ENCODE measurements around the gene ELFN1.

Gene ELFN1

DNA sequence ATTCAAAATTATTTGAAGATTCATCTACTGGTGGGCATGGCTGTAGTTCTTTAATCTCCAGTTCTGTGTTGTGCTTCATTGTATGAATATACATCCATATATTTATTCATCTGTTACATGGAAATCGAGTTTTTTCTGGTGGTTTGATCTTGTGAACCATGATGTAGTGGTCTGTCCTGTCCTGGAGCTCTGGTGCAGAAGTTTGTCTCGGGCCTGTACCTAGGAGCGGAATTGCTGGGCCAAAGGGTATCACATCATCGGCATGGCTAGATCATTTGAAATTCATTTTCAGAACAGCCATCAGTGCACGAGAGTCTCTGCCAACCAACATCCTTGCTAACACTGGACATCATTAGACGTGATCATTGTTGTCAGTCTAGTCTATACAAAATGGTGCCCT, 107.0 kb downstream of the ELFN1 start:
- Mint-ChIP-seq H3K4me1 (ENCODE audit: low read depth) (no peaks in the 10 kb centered on the region), H3K9me3 (ENCODE audit: low read depth) (peaks cover 15% of the 10 kb centered on the region), H3K27ac (no peak overlapping the region), H3K27me3 (peaks cover 2% of the 10 kb centered on the region), H3K4me3 (no peak overlapping the region), H3K36me3 (peaks cover 10% of the 10 kb centered on the region)

DNA sequence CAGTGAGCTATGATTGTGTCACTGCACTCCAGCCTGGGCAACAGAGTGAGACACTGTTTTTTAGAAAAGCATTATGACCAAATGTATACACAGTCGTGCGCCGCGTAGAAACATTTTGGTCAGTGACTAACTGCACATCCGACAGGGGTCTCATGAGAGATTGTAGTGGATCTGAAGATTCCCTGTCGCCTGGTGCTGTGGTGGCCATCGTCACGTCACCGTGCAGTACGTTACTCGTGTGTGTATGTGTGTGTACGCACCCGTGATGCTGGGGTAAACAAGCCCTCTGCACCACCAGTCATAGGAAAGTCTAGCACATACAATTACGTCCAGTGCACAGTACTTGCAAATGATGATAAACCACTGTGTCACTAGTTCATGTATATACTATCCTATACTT, 109.4 kb downstream of the ELFN1 start:
- H3K27ac Mint-ChIP-seq, result no peak overlapping the region
- H3K36me3 Mint-ChIP-seq, result peaks cover 10% of the 10 kb centered on the region
- H3K9me3 Mint-ChIP-seq (ENCODE audit: low read depth), result peaks cover 9% of the 10 kb centered on the region
- peaks cover 1% of the 10 kb centered on the region for H3K4me1 Mint-ChIP-seq (ENCODE audit: low read depth)
- peaks cover 2% of the 10 kb centered on the region for H3K27me3 Mint-ChIP-seq
- H3K4me3 Mint-ChIP-seq, result no peak overlapping the region

DNA sequence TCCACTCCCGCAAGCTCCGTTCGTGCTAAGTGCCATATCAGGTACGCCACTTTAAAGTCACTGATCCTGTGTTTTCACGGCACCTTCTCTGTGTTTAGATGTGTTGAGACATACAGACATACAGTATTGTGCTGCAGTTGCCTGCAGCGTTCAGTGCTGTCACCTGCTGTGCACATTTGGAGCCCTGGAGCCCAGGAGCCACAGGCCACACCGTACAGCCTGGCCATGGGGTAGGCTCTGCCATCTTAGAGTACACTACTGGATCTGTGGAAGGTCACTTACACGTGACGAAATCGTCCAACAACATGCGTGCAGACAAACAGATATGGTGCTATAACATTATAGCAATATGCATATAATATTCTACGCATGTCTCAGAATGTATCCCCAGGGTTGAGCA, 111.3 kb downstream of the ELFN1 start:
- Mint-ChIP-seq H3K9me3 (ENCODE audit: low read depth) (no peaks in the 10 kb centered on the region), H3K27ac (no peak overlapping the region), H3K4me1 (ENCODE audit: low read depth) (peaks cover 7% of the 10 kb centered on the region), H3K27me3 (peaks cover 2% of the 10 kb centered on the region), H3K4me3 (no peak overlapping the region), H3K36me3 (peaks cover 5% of the 10 kb centered on the region)

DNA sequence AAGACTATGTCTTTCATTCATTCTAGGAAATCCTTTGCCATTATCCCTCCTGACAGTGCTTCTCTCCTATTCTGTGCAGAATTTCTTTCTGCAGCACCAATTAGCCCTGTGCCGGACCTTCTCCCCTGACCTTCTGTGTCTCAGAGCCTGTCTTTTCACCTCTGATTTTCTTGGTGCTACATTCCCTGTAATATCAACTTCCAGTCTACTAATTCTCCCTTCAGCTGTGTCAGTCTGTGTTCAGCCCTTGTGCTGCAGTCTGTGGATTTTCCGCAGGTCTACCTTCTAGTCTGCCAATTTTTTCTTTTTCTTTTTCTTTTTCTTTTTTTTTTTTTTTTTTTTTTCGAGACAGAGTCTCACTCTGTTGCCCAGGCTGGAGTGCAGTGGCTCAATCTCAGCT, 115.8 kb downstream of the ELFN1 start:
- Mint-ChIP-seq H3K4me1 (ENCODE audit: low read depth) (peaks cover 7% of the 10 kb centered on the region), H3K27me3 (peaks cover 4% of the 10 kb centered on the region), H3K4me3 (no peak overlapping the region), H3K9me3 (ENCODE audit: low read depth) (no peaks in the 10 kb centered on the region), H3K36me3 (no peaks in the 10 kb centered on the region), H3K27ac (no peak overlapping the region)

DNA sequence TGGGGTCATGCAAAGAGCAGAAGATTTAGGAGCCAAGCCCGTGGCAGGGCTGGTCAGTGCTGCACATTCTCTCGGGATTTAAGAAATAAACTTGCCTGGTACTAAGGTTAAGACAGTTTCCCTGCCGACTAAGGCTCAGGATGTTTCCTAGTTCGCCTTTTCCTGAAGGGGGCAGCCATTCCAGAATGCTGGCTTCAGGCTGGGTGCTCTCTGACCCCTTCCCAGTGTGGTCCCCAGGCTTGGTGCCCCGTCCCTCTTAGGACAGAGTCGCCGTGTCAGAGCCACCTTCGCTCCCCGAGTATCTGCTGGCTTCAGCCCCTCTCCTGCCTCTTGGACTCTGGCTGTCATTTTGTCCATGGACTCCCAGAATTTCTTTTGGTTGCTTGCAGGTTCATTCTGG, 117.2 kb downstream of the ELFN1 start:
- Mint-ChIP-seq H3K9me3 (ENCODE audit: low read depth) (no peaks in the 10 kb centered on the region), H3K4me1 (ENCODE audit: low read depth) (peaks cover 7% of the 10 kb centered on the region), H3K4me3 (no peak overlapping the region), H3K27ac (no peak overlapping the region), H3K27me3 (peaks cover 4% of the 10 kb centered on the region), H3K36me3 (no peaks in the 10 kb centered on the region)

DNA sequence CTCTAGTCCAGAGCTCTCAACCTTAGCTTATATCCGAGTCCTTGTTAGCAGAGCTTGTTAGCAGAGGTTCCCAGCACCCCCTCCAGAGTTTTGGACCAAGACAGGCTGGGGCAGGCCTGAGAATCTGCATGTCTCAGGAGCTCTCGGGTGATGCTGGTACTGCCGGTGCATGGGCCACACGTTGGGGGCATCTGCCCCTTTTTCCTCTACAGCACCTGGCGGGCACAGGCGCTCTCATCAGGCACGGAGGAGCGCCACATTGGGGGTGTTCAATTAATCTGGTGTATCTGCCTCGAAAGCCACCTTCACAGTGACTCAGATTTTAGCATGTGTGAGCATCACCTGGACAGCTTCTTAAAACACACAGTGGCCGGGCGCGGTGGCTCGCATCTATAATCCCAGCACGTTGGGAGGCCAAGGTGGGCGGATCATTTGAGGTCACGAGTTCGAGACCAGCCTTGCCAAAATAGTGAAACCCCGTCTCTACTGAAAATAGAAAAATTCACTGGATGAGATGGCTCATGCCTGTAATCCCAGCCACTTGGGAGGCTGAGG, 117.7 kb downstream of the ELFN1 start:
- H3K36me3 Mint-ChIP-seq, result peaks cover 2% of the 10 kb centered on the region
- no peaks in the 10 kb centered on the region for H3K9me3 Mint-ChIP-seq (ENCODE audit: low read depth)
- H3K4me3 Mint-ChIP-seq, result no peak overlapping the region
- peaks cover 7% of the 10 kb centered on the region for H3K4me1 Mint-ChIP-seq (ENCODE audit: low read depth)
- no peak overlapping the region for H3K27ac Mint-ChIP-seq
- peaks cover 6% of the 10 kb centered on the region for H3K27me3 Mint-ChIP-seq

DNA sequence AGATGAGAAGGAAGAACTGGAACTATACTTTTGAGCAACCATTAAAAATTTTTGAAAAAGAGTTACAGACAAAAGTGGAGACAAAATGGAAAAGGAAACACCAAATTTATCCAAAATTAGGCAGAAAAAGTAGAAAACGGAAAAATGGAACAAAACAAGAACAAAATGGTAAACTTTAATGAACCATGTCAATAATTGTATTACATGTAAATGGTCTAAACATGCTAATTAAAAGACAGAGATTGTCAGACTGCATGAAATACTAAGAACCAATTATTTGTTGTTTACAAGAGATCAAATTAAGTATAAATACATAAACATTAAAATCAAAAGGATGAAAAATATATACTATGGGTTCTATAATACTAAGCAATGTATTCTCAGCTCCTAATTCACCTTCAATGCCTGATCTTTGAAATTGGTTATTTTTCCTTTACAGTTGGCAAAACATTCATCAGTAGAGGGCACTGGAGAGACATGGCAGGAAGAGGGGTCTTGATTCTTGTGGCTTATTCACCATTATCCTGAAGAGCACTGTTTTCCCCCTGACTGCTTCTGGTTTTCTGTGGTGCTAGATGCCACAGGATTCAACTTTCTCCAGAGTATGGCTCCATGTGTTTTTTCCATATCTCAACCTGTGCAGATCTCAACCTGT, 124.9 kb downstream of the ELFN1 start:
- H3K27ac Mint-ChIP-seq, result no peak overlapping the region
- H3K4me3 Mint-ChIP-seq, result no peak overlapping the region
- H3K36me3 Mint-ChIP-seq, result peaks cover 8% of the 10 kb centered on the region
- H3K27me3 Mint-ChIP-seq, result peaks cover 6% of the 10 kb centered on the region
- peaks cover 9% of the 10 kb centered on the region for H3K9me3 Mint-ChIP-seq (ENCODE audit: low read depth)
- H3K4me1 Mint-ChIP-seq (ENCODE audit: low read depth), result no peaks in the 10 kb centered on the region

All from activated naive CD8-positive, alpha-beta T cell (primary cell).